ENCODE data around the gene ZNRF1.

ZNRF1 gene

GRCh38 chr16:75061669-75062068 is 62.8 kb downstream of the ZNRF1 start:
- no peak for DNase-seq (ENCODE audit: low read depth)

DNA sequence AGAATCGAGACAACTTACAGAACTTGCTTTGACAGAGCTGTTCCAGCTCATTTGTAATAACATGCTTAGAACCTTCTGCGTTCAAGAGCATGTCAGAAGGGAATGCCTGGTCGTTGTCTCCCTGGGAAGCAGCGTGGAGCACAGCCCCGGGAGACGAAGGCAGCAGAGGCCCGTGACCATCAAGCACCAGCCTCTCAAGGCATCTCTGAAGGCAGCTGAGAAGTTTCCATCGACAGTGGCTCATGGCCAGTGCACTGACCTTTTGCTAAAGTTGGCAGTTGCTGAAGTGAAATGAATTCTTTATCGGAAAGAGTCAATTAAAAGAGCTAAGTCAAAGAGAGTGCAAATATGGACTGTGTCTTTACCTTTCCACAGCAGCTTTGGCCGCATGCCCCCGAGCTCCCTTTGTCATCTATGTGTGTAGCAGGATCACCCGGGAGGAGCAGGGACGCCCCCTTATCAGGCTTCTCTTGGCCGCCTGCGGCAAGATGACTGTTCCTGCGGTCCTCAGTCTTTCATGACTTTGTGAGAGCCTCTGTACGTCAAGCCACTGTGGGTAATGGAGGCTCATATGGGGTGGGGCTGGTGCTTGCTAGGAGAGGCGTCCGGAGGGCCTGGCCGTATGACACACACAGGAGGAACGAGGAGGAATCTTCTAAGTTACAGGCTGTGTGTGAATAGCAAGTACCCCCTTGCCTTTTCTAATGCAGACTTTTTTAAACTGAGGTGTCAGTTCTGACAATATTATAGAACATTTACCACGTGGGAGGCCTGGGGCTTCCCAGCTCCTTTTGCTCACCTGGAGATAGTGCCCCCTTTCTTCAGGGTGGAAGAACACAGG is 63.5 kb downstream of the ZNRF1 start:
- DNase-seq (ENCODE audit: low read depth), result no peak

GRCh38 chr16:75062976-75063346 is 64.1 kb downstream of the ZNRF1 start:
- no peak for DNase-seq (ENCODE audit: low read depth)

DNA sequence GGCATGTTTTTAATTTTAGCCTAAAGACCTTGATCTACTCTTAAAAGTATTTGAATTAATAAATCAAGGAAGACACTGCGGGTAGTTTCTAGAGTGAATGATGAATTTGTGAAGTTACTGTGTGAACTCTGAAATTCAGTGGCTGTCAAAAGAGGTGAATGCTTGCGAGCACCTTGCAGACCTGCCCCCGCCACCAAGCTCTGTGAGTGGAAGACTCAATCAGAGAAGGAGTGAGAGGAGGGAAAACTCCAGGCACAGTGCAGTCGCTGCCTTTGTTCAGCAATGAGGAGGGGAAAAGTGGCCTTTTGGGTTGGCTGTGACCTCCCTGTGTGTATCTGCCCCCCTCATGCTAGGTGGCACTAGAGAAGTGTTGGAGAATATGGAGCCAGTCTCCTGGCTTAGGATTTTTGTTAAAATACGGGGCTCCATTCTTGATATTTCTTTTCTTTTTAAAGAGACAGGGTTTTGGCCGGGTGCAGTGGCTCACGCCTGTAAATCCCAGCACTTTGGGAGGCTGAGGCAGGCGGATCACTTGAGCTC is 64.8 kb downstream of the ZNRF1 start:
- DNase-seq (ENCODE audit: low read depth), result no peak

DNA sequence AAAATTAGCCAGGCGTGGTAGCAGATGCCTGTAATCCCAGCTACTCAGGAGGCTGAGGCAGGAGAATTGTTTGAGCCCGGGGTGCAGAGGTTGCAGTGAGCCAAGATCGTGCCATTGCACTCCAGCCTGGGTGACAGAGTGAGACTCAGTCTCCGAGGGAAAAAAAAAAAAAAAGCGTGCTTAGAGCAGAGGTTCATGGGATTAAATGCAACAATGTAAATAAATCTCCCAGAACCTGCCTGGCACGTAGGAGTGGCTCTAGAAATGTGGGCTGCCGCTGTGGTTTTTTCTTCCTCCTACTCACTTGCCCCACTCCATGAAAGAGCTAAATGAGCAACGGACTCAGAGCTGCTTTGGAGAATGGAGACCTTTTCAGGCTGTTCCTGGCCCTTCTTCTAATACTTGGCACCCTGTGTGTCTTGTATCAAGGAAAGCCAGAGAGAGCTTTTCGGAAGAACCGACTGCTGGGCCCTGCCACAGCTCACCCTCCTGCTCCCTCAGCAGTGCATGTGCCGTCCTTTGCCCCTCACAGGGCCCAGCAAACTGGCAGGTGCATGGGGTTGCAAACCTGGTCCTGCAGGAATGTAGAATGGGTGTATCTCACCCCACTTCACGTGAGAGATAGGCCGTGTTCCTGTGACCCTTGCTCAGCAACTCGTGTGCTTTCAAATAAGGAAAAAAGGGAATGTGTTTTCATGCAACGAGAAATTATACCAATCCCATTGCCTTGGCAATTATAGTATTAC is 65.8 kb downstream of the ZNRF1 start:
- no peak for DNase-seq (ENCODE audit: low read depth)

- DNase-seq (ENCODE audit: low read depth), result no peak
These were observed 66.3 kb downstream of the ZNRF1 start for GRCh38 chr16:75065149-75065505.

- no peak for DNase-seq (ENCODE audit: low read depth)
These were observed 66.8 kb downstream of the ZNRF1 start for GRCh38 chr16:75065521-75066149.

DNA sequence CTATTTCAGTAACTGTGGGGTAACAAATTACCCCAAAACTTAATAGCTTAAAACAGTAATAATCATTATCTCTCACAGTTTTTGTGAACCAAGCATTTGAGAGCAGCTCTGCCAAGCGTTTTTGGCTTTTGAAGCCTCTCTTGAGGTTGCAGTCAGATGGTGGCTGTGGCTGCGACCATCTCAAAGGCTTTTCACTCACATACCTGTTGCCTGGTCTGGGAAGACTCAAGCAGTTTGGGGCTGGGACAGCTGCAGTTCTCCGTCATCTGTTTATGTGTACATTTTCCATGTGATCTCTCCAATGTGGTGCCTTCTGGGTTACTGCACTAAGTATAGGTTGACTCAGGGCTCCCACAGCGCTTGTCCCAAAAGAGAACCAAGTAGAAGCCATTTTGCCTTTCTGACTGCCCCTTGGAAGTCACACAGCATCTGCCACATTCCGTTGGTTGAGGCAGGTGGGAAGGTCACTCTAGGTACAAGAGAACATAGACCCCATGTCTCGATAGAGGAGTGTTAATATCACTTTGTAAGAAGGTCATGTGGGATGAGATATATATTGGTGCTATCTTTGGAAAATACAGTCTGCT is 68.1 kb downstream of the ZNRF1 start:
- DNase-seq (ENCODE audit: low read depth), result no peak

DNA sequence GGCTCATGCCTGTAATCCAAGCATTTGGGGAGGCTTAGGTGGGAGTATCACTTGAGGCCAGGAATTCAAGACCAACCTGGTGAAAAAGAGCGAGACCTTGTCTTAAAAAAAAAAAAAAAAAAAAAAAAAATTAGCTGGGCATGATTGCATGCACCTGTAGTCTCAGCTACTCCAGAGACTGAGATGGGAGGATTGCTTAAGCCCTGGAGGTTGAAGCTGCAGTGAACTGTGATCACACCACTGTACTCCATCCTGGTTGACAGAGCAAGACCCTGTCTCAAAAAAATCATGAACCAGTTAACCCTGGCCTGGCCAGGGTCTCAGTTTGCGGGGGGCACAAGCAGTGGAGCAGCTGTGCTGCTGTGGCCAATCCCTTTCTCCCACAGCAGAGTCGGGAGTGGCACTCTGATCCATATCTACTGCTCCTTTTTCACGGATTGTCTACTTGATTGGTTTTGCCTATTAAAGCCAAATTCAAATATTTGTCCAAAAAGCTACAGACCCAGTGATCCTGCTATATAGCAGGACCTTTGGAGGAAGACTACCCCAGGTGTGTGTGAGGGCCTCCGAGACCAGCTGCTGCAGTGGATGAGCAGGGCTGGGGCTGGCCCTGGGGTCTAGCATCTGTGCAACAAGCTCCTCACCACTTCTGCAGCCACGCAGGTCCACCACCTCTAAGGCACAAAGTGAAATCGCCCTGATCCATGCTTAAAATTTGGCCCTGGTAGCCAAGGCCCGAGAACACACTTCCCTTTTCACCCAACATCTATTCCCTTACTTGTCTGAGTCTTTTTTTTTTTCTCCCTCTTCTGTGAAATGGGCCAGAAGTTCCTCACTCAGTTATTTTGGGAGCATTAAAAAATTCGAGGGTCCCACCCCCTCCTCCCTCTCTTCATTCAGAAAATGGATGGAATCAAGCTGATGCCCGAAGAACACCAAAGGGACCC is 69.5 kb downstream of the ZNRF1 start:
- DNase-seq (ENCODE audit: low read depth), result no peak

GRCh38 chr16:75070012-75070841 is 71.4 kb downstream of the ZNRF1 start:
- DNase-seq (ENCODE audit: low read depth), result no peak

GRCh38 chr16:75071621-75072020 is 72.8 kb downstream of the ZNRF1 start:
- DNase-seq (ENCODE audit: low read depth), result no peak

- no peak for DNase-seq (ENCODE audit: low read depth)
These were observed 73.6 kb downstream of the ZNRF1 start for GRCh38 chr16:75072239-75072947.

GRCh38 chr16:75073545-75074303 is 74.9 kb downstream of the ZNRF1 start:
- no peak for DNase-seq (ENCODE audit: low read depth)

DNA sequence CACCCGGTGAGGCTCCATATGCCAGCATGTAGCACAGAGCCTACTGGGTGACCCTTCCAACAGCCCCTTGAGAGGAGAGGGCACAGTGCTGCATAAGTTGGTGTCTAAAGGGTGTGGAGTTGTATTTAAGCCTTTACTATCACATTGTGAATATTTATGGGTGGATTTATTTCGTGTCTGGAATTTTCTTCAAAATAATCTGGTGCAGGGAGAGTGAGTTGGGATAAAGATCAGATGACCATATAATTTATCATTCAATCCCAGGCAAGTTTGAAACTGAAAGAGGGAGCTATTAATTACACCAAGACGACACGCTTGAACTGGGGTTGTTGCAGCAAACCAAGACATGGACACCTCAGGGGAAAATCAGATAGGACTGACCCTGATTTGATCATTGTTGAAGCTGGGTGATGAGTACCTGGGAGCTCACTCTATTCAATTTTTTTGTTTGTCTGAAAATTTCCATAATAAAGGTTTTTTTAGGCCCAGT is 75.5 kb downstream of the ZNRF1 start:
- DNase-seq (ENCODE audit: low read depth), result no peak

- DNase-seq (ENCODE audit: low read depth), result peak; percentile 37
These were observed 76.3 kb downstream of the ZNRF1 start for GRCh38 chr16:75074920-75075687.

- no peak for DNase-seq (ENCODE audit: low read depth)
These were observed 77.0 kb downstream of the ZNRF1 start for GRCh38 chr16:75075688-75076268.

DNA sequence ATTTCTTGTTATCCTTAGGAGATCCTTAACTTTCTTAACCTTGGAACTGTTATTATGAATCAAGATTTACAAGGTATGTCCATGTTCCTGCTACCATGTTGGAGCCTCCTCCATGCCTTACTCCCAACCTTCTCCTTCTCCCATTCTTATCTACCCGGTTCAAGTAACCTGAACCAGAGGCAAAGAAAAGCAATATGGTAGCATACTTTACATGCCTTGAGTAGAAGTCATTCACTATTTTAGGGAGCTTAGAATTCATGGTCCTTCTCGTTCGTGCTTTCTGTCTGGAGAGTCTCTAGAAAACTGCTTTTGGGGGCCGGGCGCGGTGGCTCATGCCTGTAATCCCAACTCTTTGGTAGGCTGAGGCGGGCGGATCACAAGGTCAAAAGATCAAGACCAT is 80.1 kb downstream of the ZNRF1 start:
- DNase-seq (ENCODE audit: low read depth), result no peak
